ENCODE results near the gene MEN1. TPM values are rescaled to one million over a fixed set of nuclear protein-coding genes. Genes with fewer than 3 reads are reported as not detected.

The MEN1 gene
- total and polyA plus RNA-seq, 9 of the 15 experiments (the other 6 are each of a cell fraction or from before 2014, with no cell fraction given), result 3.4 to 57.2 (median 19.3) TPM

- TF ChIP-seq CHD7 (IDR thresholded peaks at IDR 0.05; ENCODE audit: low read depth, low read length) (no peak), ZNF76 (CRISPR knock-in tag; IDR thresholded peaks at IDR 0.05; ENCODE audit: borderline replicate concordance) (no peak), NR2C1 (IDR thresholded peaks at IDR 0.05) (no peak), NR2C1 (tag; IDR thresholded peaks at IDR 0.05) (peak; percentile 57; the same call in 1 of the 2 replicates), MCM3 (IDR thresholded peaks at IDR 0.05) (no peak), RFX5 (IDR thresholded peaks at IDR 0.05; ENCODE audit: low read depth, low read length) (no peak), FOXP1 (CRISPR knock-in tag; IDR thresholded peaks at IDR 0.05) (no peak)
- TF ChIP-seq, protein P1, sequence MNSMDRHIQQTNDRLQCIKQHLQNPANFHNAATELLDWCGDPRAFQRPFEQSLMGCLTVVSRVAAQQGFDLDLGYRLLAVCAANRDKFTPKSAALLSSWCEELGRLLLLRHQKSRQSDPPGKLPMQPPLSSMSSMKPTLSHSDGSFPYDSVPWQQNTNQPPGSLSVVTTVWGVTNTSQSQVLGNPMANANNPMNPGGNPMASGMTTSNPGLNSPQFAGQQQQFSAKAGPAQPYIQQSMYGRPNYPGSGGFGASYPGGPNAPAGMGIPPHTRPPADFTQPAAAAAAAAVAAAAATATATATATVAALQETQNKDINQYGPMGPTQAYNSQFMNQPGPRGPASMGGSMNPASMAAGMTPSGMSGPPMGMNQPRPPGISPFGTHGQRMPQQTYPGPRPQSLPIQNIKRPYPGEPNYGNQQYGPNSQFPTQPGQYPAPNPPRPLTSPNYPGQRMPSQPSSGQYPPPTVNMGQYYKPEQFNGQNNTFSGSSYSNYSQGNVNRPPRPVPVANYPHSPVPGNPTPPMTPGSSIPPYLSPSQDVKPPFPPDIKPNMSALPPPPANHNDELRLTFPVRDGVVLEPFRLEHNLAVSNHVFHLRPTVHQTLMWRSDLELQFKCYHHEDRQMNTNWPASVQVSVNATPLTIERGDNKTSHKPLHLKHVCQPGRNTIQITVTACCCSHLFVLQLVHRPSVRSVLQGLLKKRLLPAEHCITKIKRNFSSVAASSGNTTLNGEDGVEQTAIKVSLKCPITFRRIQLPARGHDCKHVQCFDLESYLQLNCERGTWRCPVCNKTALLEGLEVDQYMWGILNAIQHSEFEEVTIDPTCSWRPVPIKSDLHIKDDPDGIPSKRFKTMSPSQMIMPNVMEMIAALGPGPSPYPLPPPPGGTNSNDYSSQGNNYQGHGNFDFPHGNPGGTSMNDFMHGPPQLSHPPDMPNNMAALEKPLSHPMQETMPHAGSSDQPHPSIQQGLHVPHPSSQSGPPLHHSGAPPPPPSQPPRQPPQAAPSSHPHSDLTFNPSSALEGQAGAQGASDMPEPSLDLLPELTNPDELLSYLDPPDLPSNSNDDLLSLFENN (IDR thresholded peaks at IDR 0.05; ENCODE audit: low read depth in 2 of 2, low read length in 2 of 2), result no peak
- TF ChIP-seq, protein P2, sequence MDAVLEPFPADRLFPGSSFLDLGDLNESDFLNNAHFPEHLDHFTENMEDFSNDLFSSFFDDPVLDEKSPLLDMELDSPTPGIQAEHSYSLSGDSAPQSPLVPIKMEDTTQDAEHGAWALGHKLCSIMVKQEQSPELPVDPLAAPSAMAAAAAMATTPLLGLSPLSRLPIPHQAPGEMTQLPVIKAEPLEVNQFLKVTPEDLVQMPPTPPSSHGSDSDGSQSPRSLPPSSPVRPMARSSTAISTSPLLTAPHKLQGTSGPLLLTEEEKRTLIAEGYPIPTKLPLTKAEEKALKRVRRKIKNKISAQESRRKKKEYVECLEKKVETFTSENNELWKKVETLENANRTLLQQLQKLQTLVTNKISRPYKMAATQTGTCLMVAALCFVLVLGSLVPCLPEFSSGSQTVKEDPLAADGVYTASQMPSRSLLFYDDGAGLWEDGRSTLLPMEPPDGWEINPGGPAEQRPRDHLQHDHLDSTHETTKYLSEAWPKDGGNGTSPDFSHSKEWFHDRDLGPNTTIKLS (IDR thresholded peaks at IDR 0.05; ENCODE audit: borderline replicate concordance, low read depth), result no peak
Observed at GRCh38 chr11:64844330-64845128, 34.2 kb upstream of the MEN1 start, which contains the start of gene CDC42BPG (continued).
